SK-N-SH (cell line): ENCODE measurements around the gene PCED1B. TPM values are rescaled to one million over a fixed set of nuclear protein-coding genes. Genes with fewer than 3 reads are reported as not detected.

ENCODE experiments used
- CTCF ChIA-PET: fragments of 300-600, 350-600 bp; formaldehyde crosslinking; extraction: SDS; loops from one replicate; lab custom pipeline; 2021; lab: Yijun Ruan, JAX
- POLR2A ChIA-PET: fragments of 350-600 bp; sonication (Branson Sonifier 250); formaldehyde crosslinking; extraction: SDS; loops from one replicate; lab custom pipeline; 2020; ENCODE audit warnings: antibody characterized with exemption, inconsistent platforms; lab: Yijun Ruan, JAX
- DNase-seq: peaks from one replicate; pipeline ENCODE4 v3.0.0; 2012
- H2AFZ ChIP-seq: fragments of 200-600 bp; sonication (generic); 2 replicates; pipeline ENCODE4 v1.8.1; 2016; ENCODE audit warnings: antibody characterized with exemption, mild to moderate bottlenecking, low read depth
- H3F3A ChIP-seq: fragments of 200-600 bp; sonication (generic); replicated peaks from 2 replicates; pipeline ENCODE3; 2016; ENCODE audit warnings: antibody characterized with exemption, mild to moderate bottlenecking; ENCODE audit not compliant: insufficient read depth
- H3K27ac ChIP-seq, 2 experiments: fragments of 200-500 bp in 1 of 2; fragments of 200-600 bp in 1 of 2; sonication (Bioruptor generic) in 1 of 2; sonication (generic), shearing (Covaris generic) in 1 of 2; 2 replicates each; pipeline versions ENCODE4 v1.5.1 to v1.6.1; 2014 to 2016; ENCODE audit warnings: low read depth in 2 of 2, inconsistent platforms in 1 of 2, low read length in 1 of 2, mild to moderate bottlenecking in 1 of 2, mixed read lengths in 1 of 2
- H3K27me3 ChIP-seq: fragments of 200-600 bp; sonication (generic), shearing (Covaris generic); 2 replicates; pipeline ENCODE4 v1.6.1; 2016; ENCODE audit warnings: mixed run types; ENCODE audit not compliant: insufficient read depth
- H3K36me3 ChIP-seq, 2 experiments: fragments of 200-500 bp in 1 of 2; fragments of 200-600 bp in 1 of 2; sonication (Bioruptor generic) in 1 of 2; sonication (generic) in 1 of 2; replicated peaks in 1 of 2; 2 replicates each; pipeline versions ENCODE3 to v1.5.1; 2014 to 2016; ENCODE audit warnings: low read length in 1 of 2, mild to moderate bottlenecking in 1 of 2; ENCODE audit not compliant: insufficient read depth in 2 of 2, control insufficient read depth in 1 of 2
- H3K4me1 ChIP-seq, 2 experiments: fragments of 200-500 bp in 1 of 2; fragments of 200-600 bp in 1 of 2; sonication (Bioruptor generic) in 1 of 2; sonication (generic), shearing (Covaris generic) in 1 of 2; 2 replicates each; pipeline versions ENCODE4 v1.5.1 to v1.6.1; 2014 to 2016; ENCODE audit warnings: low read depth in 1 of 2, low read length in 1 of 2, mixed run types in 1 of 2; ENCODE audit not compliant: insufficient read depth in 2 of 2, control insufficient read depth in 1 of 2
- H3K4me2 ChIP-seq: fragments of 200-600 bp; sonication (generic), shearing (Covaris generic); 2 replicates; pipeline ENCODE4 v1.6.1; 2017; ENCODE audit warnings: mixed run types
- H3K4me3 ChIP-seq, 2 experiments: fragments of 200-500 bp in 1 of 2; fragments of 200-600 bp in 1 of 2; sonication (Bioruptor generic) in 1 of 2; sonication (generic), shearing (Covaris generic) in 1 of 2; 2 replicates each; pipeline versions ENCODE4 v1.5.1 to v1.8.1; 2014 to 2016; ENCODE audit warnings: low read depth in 2 of 2, inconsistent platforms in 1 of 2, low read length in 1 of 2, mild to moderate bottlenecking in 1 of 2, mixed read lengths in 1 of 2, moderate library complexity in 1 of 2
- H3K79me2 ChIP-seq: fragments of 200-600 bp; sonication (generic); 2 replicates; pipeline ENCODE4 v1.8.1; 2017; ENCODE audit warnings: mild to moderate bottlenecking; ENCODE audit not compliant: insufficient read depth
- H3K9ac ChIP-seq: fragments of 200-600 bp; sonication (generic); 2 replicates; pipeline ENCODE4 v1.6.1; 2017; ENCODE audit warnings: mixed run types
- H3K9me2 ChIP-seq: fragments of 200-600 bp; sonication (generic); 2 replicates; pipeline ENCODE4 v1.6.1; 2017; ENCODE audit warnings: mixed run types
- H3K9me3 ChIP-seq: fragments of 200-600 bp; sonication (generic); 2 replicates; pipeline ENCODE4 v1.6.1; 2017; ENCODE audit warnings: mixed run types, mild to moderate bottlenecking, moderate library complexity
- H4K20me1 ChIP-seq: fragments of 200-600 bp; sonication (generic); 2 replicates; pipeline ENCODE4 v1.6.1; 2017; ENCODE audit warnings: mild to moderate bottlenecking, mixed run types; ENCODE audit not compliant: insufficient read depth
- CTCF ChIP-seq: fragments of 200-600 bp; sonication (generic); IDR thresholded peaks from 2 replicates; pipeline ENCODE4 v1.6.1; 2017; ENCODE audit warnings: antibody characterized with exemption, mild to moderate bottlenecking, moderate library complexity
- ELF1 ChIP-seq: IDR thresholded peaks from 2 replicates; pipeline ENCODE4 v1.4.0; 2012
- FOSL2 ChIP-seq: IDR thresholded peaks from 2 replicates; pipeline ENCODE4 v1.4.0; 2012; ENCODE audit warnings: low read depth, mild to moderate bottlenecking, moderate library complexity, borderline replicate concordance
- FOXJ3 ChIP-seq: sonication (generic); formaldehyde crosslinking; IDR thresholded peaks from 2 replicates; pipeline ENCODE4 v1.5.1; 2020; ENCODE audit warnings: mild to moderate bottlenecking, missing genetic modification reagents
- FOXM1 ChIP-seq: IDR thresholded peaks from 2 replicates; pipeline ENCODE4 v1.4.0; 2012; ENCODE audit warnings: low read depth, mild to moderate bottlenecking
- MEF2A ChIP-seq: IDR thresholded peaks from 2 replicates; pipeline ENCODE4 v1.4.0; 2012; ENCODE audit warnings: low read depth, borderline replicate concordance
- MXI1 ChIP-seq: IDR thresholded peaks from 2 replicates; pipeline ENCODE4 v1.6.1; 2012; ENCODE audit warnings: mild to moderate bottlenecking, low read depth, low read length, improper control_type of control experiment
- NRF1 ChIP-seq: IDR thresholded peaks from 2 replicates; pipeline ENCODE4 v1.6.1; 2012; ENCODE audit warnings: low read depth, mild to moderate bottlenecking, low read length
- PBX3 ChIP-seq: IDR thresholded peaks from 2 replicates; pipeline ENCODE4; 2012
- POLR2AphosphoS5 ChIP-seq: IDR thresholded peaks from 2 replicates; pipeline ENCODE4 v1.6.1; 2012; ENCODE audit warnings: low read depth, low read length
- RAD21 ChIP-seq: IDR thresholded peaks from 2 replicates; pipeline ENCODE4 v1.6.1; 2012; ENCODE audit warnings: mild to moderate bottlenecking, low read length
- RCOR1 ChIP-seq: fragments of 150-350 bp; IDR thresholded peaks from 2 replicates; pipeline ENCODE4 v1.6.1; 2017; ENCODE audit warnings: antibody characterized with exemption, low read length
- SIN3A ChIP-seq: IDR thresholded peaks from 2 replicates; pipeline ENCODE4 v1.6.1; 2012; ENCODE audit warnings: low read depth, mild to moderate bottlenecking, low read length, moderate library complexity, borderline replicate concordance
- TCF12 ChIP-seq: IDR thresholded peaks from 2 replicates; pipeline ENCODE4 v1.4.0; 2012
- WGBS: methylation state at CpG from one replicate; pipeline ENCODE4 v1.1.6; 2017; ENCODE audit warnings: low lambda C conversion rate; 5-methylcytosine and 5-hydroxymethylcytosine counted together
- polyA plus RNA-seq, 3 experiments: library from polyadenylated mRNA; depleted of rRNA; stranded (reverse); fragments of >200 nt; gene quantifications; 2 replicates each; pipeline ENCODE4 v1.2.3, GENCODE V29; 2012
- TF ChIP-seq, protein P1 (sequence below): fragments of 150-350 bp; IDR thresholded peaks from 2 replicates; pipeline ENCODE4 v1.6.1; 2016; ENCODE audit warnings: mild to moderate bottlenecking, low read depth, low read length
- TF ChIP-seq, protein P2 (sequence below): IDR thresholded peaks from 2 replicates; pipeline ENCODE4 v1.4.0; 2012; ENCODE audit warnings: low read depth, borderline replicate concordance

The PCED1B gene
- polyA plus RNA-seq, 1 of the 3 experiments (the other 2 are of a cell fraction): 0.21 TPM

GRCh38 chr12:47123730-47124129, 44.3 kb downstream of the PCED1B start:
- 2% methylated on average over 1 of the region's 1 CpG for WGBS
- Histone ChIP-seq H3K9me2 (no peaks in the 10 kb centered on the region), H3F3A (peaks cover 5% of the 10 kb centered on the region), H3K9me3 (no peaks in the 10 kb centered on the region), H3K4me2 (no peak overlapping the region), H3K4me3 (no peak overlapping the region), H3K27ac (no peak overlapping the region), H3K79me2 (no peaks in the 10 kb centered on the region), H4K20me1 (no peaks in the 10 kb centered on the region), H3K4me1 (no peaks in the 10 kb centered on the region), H3K9ac (no peak overlapping the region), H3K27me3 (no peaks in the 10 kb centered on the region), H2AFZ (no peak overlapping the region), H3K36me3 (no peaks in the 10 kb centered on the region)
- ChIA-PET CTCF (no interaction called here), POLR2A (no interaction called here)
- no peak for DNase-seq
- TF ChIP-seq TCF12 (no peak), CTCF (no peak), FOSL2 (no peak)
- TF ChIP-seq, protein P1, sequence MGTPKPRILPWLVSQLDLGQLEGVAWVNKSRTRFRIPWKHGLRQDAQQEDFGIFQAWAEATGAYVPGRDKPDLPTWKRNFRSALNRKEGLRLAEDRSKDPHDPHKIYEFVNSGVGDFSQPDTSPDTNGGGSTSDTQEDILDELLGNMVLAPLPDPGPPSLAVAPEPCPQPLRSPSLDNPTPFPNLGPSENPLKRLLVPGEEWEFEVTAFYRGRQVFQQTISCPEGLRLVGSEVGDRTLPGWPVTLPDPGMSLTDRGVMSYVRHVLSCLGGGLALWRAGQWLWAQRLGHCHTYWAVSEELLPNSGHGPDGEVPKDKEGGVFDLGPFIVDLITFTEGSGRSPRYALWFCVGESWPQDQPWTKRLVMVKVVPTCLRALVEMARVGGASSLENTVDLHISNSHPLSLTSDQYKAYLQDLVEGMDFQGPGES: no peak

- peaks cover 5% of the 10 kb centered on the region for H3F3A ChIP-seq
- no peak for DNase-seq
- 10% methylated on average over 1 of the region's 1 CpG for WGBS
- H3K4me1 ChIP-seq: no peaks in the 10 kb centered on the region
- H4K20me1 ChIP-seq: no peaks in the 10 kb centered on the region
- no peaks in the 10 kb centered on the region for H3K79me2 ChIP-seq
- ChIA-PET POLR2A (no interaction called here), CTCF (no interaction called here)
- no peak overlapping the region for H3K4me2 ChIP-seq
- TF ChIP-seq RCOR1 (no peak), PBX3 (no peak), FOXJ3 (CRISPR knock-in tag) (no peak)
- no peaks in the 10 kb centered on the region for H3K36me3 ChIP-seq
- no peak overlapping the region for H2AFZ ChIP-seq
- H3K27me3 ChIP-seq: no peaks in the 10 kb centered on the region
- H3K9ac ChIP-seq: no peak overlapping the region
- no peaks in the 10 kb centered on the region for H3K9me2 ChIP-seq
- no peaks in the 10 kb centered on the region for H3K9me3 ChIP-seq
- no peak overlapping the region for H3K4me3 ChIP-seq
- H3K27ac ChIP-seq: no peak overlapping the region
Measured at GRCh38 chr12:47124451-47124850, 45.0 kb downstream of the PCED1B start.

DNA sequence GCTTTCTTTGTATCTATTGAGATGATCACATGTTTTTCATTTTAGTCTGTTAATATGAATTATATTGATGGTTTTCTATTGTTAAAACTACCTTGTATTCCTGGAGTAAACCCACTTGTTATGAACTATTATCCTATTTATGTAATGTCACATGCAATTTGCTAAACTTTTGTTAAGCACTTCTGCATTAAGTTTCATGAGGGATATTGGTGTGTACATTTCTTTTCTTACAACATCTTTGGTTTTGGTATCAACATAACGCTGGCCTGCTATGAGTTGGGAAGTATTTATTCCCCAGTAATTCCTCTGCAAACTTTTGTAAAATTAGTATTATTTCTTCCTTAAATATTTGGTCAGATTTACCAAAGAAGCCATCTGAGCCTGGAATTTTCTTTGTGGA, 46.8 kb downstream of the PCED1B start:
- ChIA-PET POLR2A (no interaction called here), CTCF (no interaction called here)
- Histone ChIP-seq H3K27me3 (no peaks in the 10 kb centered on the region; the same call in 1 of the 2 replicates), H3K4me2 (no peak overlapping the region), H3K4me3 (no peak overlapping the region), H3F3A (peaks cover 2% of the 10 kb centered on the region), H3K9me3 (no peaks in the 10 kb centered on the region), H3K9ac (no peak overlapping the region), H4K20me1 (no peaks in the 10 kb centered on the region), H3K36me3 (no peaks in the 10 kb centered on the region), H3K9me2 (no peaks in the 10 kb centered on the region), H3K4me1 (no peaks in the 10 kb centered on the region), H3K27ac (no peak overlapping the region), H2AFZ (no peak overlapping the region), H3K79me2 (no peaks in the 10 kb centered on the region)
- DNase-seq: no peak
- 9% methylated on average over 1 of the region's 1 CpG for WGBS
- TF ChIP-seq SIN3A (no peak), MXI1 (no peak), ELF1 (no peak), RAD21 (no peak), MEF2A (no peak), POLR2AphosphoS5 (no peak), NRF1 (no peak), FOXM1 (no peak), CTCF (no peak)
- TF ChIP-seq, protein P2, sequence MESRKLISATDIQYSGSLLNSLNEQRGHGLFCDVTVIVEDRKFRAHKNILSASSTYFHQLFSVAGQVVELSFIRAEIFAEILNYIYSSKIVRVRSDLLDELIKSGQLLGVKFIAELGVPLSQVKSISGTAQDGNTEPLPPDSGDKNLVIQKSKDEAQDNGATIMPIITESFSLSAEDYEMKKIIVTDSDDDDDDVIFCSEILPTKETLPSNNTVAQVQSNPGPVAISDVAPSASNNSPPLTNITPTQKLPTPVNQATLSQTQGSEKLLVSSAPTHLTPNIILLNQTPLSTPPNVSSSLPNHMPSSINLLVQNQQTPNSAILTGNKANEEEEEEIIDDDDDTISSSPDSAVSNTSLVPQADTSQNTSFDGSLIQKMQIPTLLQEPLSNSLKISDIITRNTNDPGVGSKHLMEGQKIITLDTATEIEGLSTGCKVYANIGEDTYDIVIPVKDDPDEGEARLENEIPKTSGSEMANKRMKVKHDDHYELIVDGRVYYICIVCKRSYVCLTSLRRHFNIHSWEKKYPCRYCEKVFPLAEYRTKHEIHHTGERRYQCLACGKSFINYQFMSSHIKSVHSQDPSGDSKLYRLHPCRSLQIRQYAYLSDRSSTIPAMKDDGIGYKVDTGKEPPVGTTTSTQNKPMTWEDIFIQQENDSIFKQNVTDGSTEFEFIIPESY: no peak
